Astrocyte (in vitro differentiated cells and primary cell): ENCODE data around the gene CYP1A2. TPM values are rescaled to one million over a fixed set of nuclear protein-coding genes. Genes with fewer than 3 reads are reported as not detected.
A peak's percentile ranks its signal among the peaks of the same experiment; 100 is the strongest.

Experiments
- DNase-seq: peaks from one replicate; pipeline ENCODE4 v3.0.0-alpha.2; 2010; ENCODE audit warnings: low read depth
- FAIRE-seq: peaks from 2 replicates; lab custom pipeline; 2011; peaks lifted over from hg19 to GRCh38; lab: Jason Lieb, UNC
- H2AFZ ChIP-seq: 2 replicates; pipeline ENCODE4 v1.6.0; 2012; ENCODE audit warnings: low read depth, low read length, inconsistent platforms
- H3K27ac ChIP-seq: 2 replicates; pipeline ENCODE4 v1.5.1; 2011; ENCODE audit warnings: low read depth, low read length, inconsistent platforms
- H3K27me3 ChIP-seq: 2 replicates; pipeline ENCODE4 v1.6.0; 2011; ENCODE audit warnings: low read length, inconsistent platforms; ENCODE audit not compliant: insufficient read depth
- H3K36me3 ChIP-seq: 2 replicates; pipeline ENCODE4 v1.5.1; 2011; ENCODE audit warnings: low read length, inconsistent platforms; ENCODE audit not compliant: insufficient read depth
- H3K4me1 ChIP-seq: 2 replicates; pipeline ENCODE4 v1.5.1; 2011; ENCODE audit warnings: low read length, inconsistent platforms; ENCODE audit not compliant: insufficient read depth
- H3K4me2 ChIP-seq: 2 replicates; pipeline ENCODE4 v1.6.0; 2012; ENCODE audit warnings: low read length, inconsistent platforms
- H3K4me3 ChIP-seq: 2 replicates; pipeline ENCODE4 v1.5.1; 2011; ENCODE audit warnings: low read depth, mild to moderate bottlenecking, low read length, inconsistent platforms; ENCODE audit not compliant: insufficient read depth
- H3K79me2 ChIP-seq: 2 replicates; pipeline ENCODE4 v1.6.0; 2012; ENCODE audit warnings: mild to moderate bottlenecking, low read length, inconsistent platforms; ENCODE audit not compliant: insufficient read depth
- H3K9ac ChIP-seq: 2 replicates; pipeline ENCODE4 v1.6.0; 2012; ENCODE audit warnings: mild to moderate bottlenecking, low read length, inconsistent platforms
- H3K9me3 ChIP-seq: 2 replicates; pipeline ENCODE4 v1.5.1; 2012; ENCODE audit warnings: low read depth, mild to moderate bottlenecking, low read length, inconsistent platforms; ENCODE audit not compliant: insufficient read depth
- H4K20me1 ChIP-seq: 2 replicates; pipeline ENCODE4 v1.6.0; 2012; ENCODE audit warnings: low read length, inconsistent platforms; ENCODE audit not compliant: insufficient read depth
- H3K27ac Mint-ChIP-seq: one replicate; pipeline ENCODE4 v1.8.0; 2021; ENCODE audit warnings: mild to moderate bottlenecking, mixed read lengths; ENCODE audit not compliant: unreplicated experiment
- H3K27me3 Mint-ChIP-seq: one replicate; pipeline ENCODE4 v1.8.0; 2021; ENCODE audit warnings: low read depth, mixed read lengths; ENCODE audit not compliant: unreplicated experiment
- H3K36me3 Mint-ChIP-seq: one replicate; pipeline ENCODE4 v1.8.0; 2021; ENCODE audit warnings: low read depth, mixed read lengths; ENCODE audit not compliant: unreplicated experiment
- H3K4me1 Mint-ChIP-seq: one replicate; pipeline ENCODE4 v1.8.0; 2021; ENCODE audit warnings: low read depth, mixed read lengths; ENCODE audit not compliant: unreplicated experiment
- H3K4me3 Mint-ChIP-seq: one replicate; pipeline ENCODE4 v1.8.0; 2021; ENCODE audit warnings: mild to moderate bottlenecking, moderate library complexity, mixed read lengths; ENCODE audit not compliant: unreplicated experiment
- H3K9me3 Mint-ChIP-seq: one replicate; pipeline ENCODE4 v1.8.0; 2021; ENCODE audit warnings: mild to moderate bottlenecking, mixed read lengths; ENCODE audit not compliant: unreplicated experiment
- CTCF ChIP-seq: IDR thresholded peaks from 2 replicates; pipeline ENCODE4 v1.5.1; 2011; ENCODE audit warnings: low read depth, mild to moderate bottlenecking, inconsistent platforms, low read length, moderate library complexity; ENCODE audit not compliant: insufficient read depth
- EZH2 ChIP-seq: IDR thresholded peaks from 2 replicates; pipeline ENCODE4 v1.6.1; 2012; ENCODE audit warnings: mild to moderate bottlenecking, low read length, inconsistent platforms; ENCODE audit not compliant: insufficient read depth
- total RNA-seq: library from RNA; stranded (reverse); gene quantifications from 2 replicates; pipeline ENCODE4 v1.2.1, GENCODE V29; 2021

CYP1A2 gene
- total RNA-seq, 1 donor from 2014 or later: not detected

DNA sequence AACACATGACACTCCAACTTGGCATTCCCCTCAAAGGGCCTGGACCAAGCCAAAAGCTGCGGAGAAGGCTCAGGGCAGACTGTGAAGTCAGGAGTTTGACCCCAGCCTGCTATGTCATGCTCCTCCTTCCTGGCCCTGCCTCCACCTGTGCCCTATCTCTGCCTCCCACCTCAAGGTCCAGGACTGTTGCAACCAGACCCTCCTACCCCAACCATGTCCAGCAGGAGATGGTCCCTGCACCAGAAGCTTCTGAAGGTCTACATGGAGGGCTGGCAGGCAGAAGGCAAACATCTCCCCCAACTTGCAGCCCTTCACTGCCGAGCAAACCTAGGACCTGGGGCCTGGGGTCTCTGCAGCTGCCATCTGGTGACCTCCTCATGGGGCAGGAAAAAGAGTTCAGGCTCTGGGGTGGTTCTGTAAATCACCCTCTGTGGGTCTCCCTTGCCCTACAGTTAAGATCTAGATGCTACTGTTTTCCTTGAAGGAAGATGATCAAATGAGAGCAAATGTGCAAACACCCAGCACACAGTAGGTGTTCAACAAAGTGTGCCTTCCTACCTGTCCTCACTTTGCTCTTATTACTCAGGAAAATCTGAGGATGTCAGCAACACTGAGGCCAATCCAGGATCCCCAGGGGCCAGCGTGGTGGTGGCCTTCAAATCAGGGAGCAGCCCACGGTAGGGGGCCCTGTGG lies 21.7 kb downstream of the CYP1A2 start:
- no peaks in the 10 kb centered on the region for H3K4me1 ChIP-seq
- no peaks in the 10 kb centered on the region for H3K36me3 Mint-ChIP-seq
- H2AFZ ChIP-seq: no peak overlapping the region
- peaks cover 13% of the 10 kb centered on the region for H3K27me3 ChIP-seq
- peak overlapping the region; percentile 14 for H3K4me3 Mint-ChIP-seq
- TF ChIP-seq CTCF (no peak), EZH2 (no peak)
- no peaks in the 10 kb centered on the region for H4K20me1 ChIP-seq
- no peak overlapping the region for H3K27ac ChIP-seq
- H3K9ac ChIP-seq: no peak overlapping the region
- peaks cover 2% of the 10 kb centered on the region for H3K4me1 Mint-ChIP-seq
- H3K4me3 ChIP-seq: no peak overlapping the region
- FAIRE-seq: no peak
- no peaks in the 10 kb centered on the region for H3K9me3 ChIP-seq
- peaks cover 20% of the 10 kb centered on the region for H3K27me3 Mint-ChIP-seq
- no peak for DNase-seq
- H3K36me3 ChIP-seq: no peaks in the 10 kb centered on the region
- H3K4me2 ChIP-seq: no peak overlapping the region
- H3K79me2 ChIP-seq: no peaks in the 10 kb centered on the region
- H3K27ac Mint-ChIP-seq: no peak overlapping the region
- no peaks in the 10 kb centered on the region for H3K9me3 Mint-ChIP-seq

DNA sequence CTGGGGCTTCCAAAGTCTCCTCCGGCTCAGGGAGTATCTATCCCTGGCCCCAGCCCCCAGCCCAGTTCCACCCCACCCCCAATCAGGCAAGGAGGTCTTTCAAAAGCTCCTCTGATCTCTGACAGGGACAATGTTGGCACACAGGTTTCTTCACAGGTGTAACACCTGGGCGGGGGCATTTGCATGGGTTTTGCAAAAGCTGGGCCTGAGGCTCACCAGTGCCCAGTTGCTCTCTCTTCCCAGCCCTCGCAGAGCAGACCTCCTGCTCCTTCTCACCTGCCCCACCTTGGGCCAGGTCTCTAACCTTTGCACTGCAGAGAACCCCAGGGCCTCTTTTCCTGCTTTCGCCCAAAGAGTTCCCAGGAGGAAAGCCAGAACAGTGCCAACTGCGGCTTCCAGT lies 24.7 kb downstream of the CYP1A2 start:
- TF ChIP-seq CTCF (no peak), EZH2 (no peak)
- Histone ChIP-seq H3K27me3 (peaks cover 9% of the 10 kb centered on the region), H2AFZ (no peak overlapping the region), H3K4me2 (no peak overlapping the region), H3K79me2 (no peaks in the 10 kb centered on the region), H3K9ac (no peak overlapping the region), H3K36me3 (no peaks in the 10 kb centered on the region), H3K9me3 (no peaks in the 10 kb centered on the region), H3K4me1 (peaks cover 4% of the 10 kb centered on the region), H3K27ac (no peak overlapping the region), H3K4me3 (no peak overlapping the region), H4K20me1 (no peaks in the 10 kb centered on the region)
- no peaks in the 10 kb centered on the region for H3K36me3 Mint-ChIP-seq
- FAIRE-seq: no peak
- H3K4me3 Mint-ChIP-seq: no peak overlapping the region
- no peak for DNase-seq
- no peaks in the 10 kb centered on the region for H3K9me3 Mint-ChIP-seq
- H3K4me1 Mint-ChIP-seq: peaks cover 12% of the 10 kb centered on the region
- H3K27me3 Mint-ChIP-seq: peaks cover 18% of the 10 kb centered on the region
- H3K27ac Mint-ChIP-seq: no peak overlapping the region

- H3K27ac Mint-ChIP-seq: no peak overlapping the region
- peaks cover 11% of the 10 kb centered on the region for H3K4me1 Mint-ChIP-seq
- Histone ChIP-seq H3K4me1 (peaks cover 4% of the 10 kb centered on the region), H3K27ac (no peak overlapping the region), H3K36me3 (no peaks in the 10 kb centered on the region), H3K9ac (no peak overlapping the region), H3K79me2 (no peaks in the 10 kb centered on the region), H2AFZ (no peak overlapping the region), H3K27me3 (peaks cover 9% of the 10 kb centered on the region), H3K4me3 (no peak overlapping the region), H3K9me3 (no peaks in the 10 kb centered on the region), H3K4me2 (no peak overlapping the region), H4K20me1 (no peaks in the 10 kb centered on the region)
- H3K9me3 Mint-ChIP-seq: no peaks in the 10 kb centered on the region
- no peak overlapping the region for H3K4me3 Mint-ChIP-seq
- H3K27me3 Mint-ChIP-seq: peaks cover 17% of the 10 kb centered on the region
- no peak for TF ChIP-seq EZH2
- TF ChIP-seq CTCF: no peak
- H3K36me3 Mint-ChIP-seq: no peaks in the 10 kb centered on the region
- DNase-seq (no peak), FAIRE-seq (no peak)
These were observed 25.1 kb downstream of the CYP1A2 start for GRCh38 chr15:74773731-74774252.
